GM23248 (cell line): ENCODE data around the gene HDGF.

ENCODE experiments used
- EZH2 ChIP-seq: fragments of 200-600 bp; sonication (generic); IDR thresholded peaks from 2 replicates; pipeline ENCODE4 v1.6.1; 2018; ENCODE audit warnings: antibody characterized with exemption, mild to moderate bottlenecking; ENCODE audit not compliant: insufficient read depth, poor library complexity, severe bottlenecking
- EZH2phosphoT487 ChIP-seq: fragments of 200-600 bp; sonication (generic); IDR thresholded peaks from 2 replicates; pipeline ENCODE4 v1.6.1; 2018; ENCODE audit warnings: antibody characterized with exemption, moderate library complexity, mild to moderate bottlenecking, low read depth; ENCODE audit not compliant: insufficient read depth

DNA sequence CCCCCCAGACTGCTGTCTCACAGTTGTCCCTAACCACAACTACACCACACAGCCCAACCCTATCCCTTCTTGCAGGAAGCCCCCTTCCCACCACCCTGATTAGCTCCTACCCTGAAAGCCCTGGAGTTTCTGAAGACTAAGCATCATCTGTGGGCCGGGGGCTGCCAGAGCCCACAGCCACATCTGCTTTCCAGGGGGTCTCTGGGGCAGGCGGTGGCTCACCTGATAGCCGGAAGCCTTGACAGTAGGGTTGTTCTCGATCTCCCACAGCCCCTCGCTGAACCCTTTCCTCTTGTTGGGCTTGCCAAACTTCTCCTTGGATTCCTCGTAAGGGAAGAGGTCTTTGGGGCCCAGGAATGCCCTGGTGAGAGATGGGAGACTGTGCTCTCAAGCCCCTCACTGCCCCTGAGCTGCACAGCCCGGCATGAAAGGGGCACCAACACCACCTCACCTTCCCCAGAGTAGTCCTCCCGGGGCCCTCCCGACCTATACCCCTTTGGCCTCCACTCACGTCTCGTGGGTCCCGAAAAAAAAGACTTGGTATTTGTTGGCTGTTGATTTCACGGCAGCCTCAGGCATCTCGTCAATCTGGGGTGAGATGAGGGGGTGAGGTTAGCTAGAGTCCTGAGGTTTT is 6.6 kb downstream of the HDGF start:
- TF ChIP-seq EZH2 (no peak), EZH2phosphoT487 (no peak)
